IPS DF 6.9 (cell line): ENCODE results near the gene CCDC71L.
"Not testable (repeated sequence)": the region's sequence is repeated elsewhere in the genome, so short reads cannot be mapped to it uniquely, and the experiment has no call there.

ENCODE experiments used
- DNase-seq: peaks from one replicate; pipeline ENCODE4 v3.0.0-alpha.2; 2013; ENCODE audit warnings: low read depth, low spot score
- H3K27ac ChIP-seq: one replicate; pipeline ENCODE4 v1.5.1; 2013; ENCODE audit warnings: low read length, control low read depth
- H3K27me3 ChIP-seq: 2 replicates; pipeline ENCODE4 v1.6.1; 2013; ENCODE audit warnings: mild to moderate bottlenecking, low read length; ENCODE audit not compliant: control insufficient read depth, insufficient read depth
- H3K36me3 ChIP-seq: 2 replicates; pipeline ENCODE4 v1.6.1; 2013; ENCODE audit warnings: low read length; ENCODE audit not compliant: control insufficient read depth, insufficient read depth
- H3K4me1 ChIP-seq: 2 replicates; pipeline ENCODE4 v1.6.1; 2013; ENCODE audit warnings: low read length; ENCODE audit not compliant: control insufficient read depth, insufficient read depth
- H3K4me3 ChIP-seq: 2 replicates; pipeline ENCODE4 v1.5.1; 2013; ENCODE audit warnings: mild to moderate bottlenecking, low read length
- H3K9me3 ChIP-seq: 2 replicates; pipeline ENCODE4 v1.6.1; 2013; ENCODE audit warnings: low read length, inconsistent platforms; ENCODE audit not compliant: control insufficient read depth, insufficient read depth
- WGBS: extraction: QIAGEN DNeasy Blood & Tissue Kit; methylation state at CpG from one replicate; pipeline ENCODE4 v1.1.7; 2013; ENCODE audit warnings: mixed read lengths, missing lambda C conversion rate; ENCODE audit not compliant: insufficient read length, insufficient coverage; 5-methylcytosine and 5-hydroxymethylcytosine counted together

The CCDC71L gene

DNA sequence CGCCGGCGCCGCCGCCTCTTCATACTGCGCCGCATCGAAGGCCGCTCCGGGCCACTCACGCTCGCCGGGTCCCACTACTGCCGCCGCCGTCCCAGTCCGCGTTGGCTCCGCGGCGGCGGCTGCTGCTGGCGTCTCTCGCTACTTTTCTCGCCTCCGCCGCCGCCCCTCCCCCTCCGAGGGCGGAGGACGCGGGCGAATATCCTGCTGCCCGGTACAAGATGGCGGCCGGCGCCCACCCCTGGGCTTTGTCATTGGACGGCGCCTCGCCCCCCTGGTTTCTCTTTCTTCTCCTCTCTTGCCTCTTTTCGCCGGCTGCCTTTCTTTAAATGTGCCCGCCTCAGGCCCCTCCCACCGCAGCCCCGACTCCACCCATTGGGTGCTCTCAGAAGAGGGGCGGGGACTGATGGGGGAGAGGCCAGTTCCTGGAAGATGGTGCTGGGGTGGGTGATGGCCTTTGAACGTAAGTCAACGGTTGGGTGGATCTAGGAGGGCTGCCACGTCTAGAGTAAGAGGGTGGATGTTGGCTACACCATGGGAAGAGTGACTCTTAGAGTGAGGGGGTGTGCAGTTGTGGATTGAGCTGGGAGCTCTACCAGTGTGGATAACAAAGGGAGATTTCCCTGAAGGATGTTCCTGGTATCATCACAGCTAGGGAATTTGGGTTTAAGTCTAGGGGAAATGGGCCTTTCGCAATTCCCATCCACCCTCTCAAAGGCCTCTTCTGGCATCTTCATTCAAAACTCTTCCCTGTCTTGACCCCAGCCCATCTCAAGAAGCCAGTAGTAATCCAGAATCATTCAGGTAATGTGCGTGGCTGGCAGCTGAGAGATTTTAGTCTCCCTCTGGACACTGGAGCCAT lies at the start of gene CCDC71L:
TSS of gene CCDC71L (minus strand) at position 297 of the 859 bp plus-strand sequence. CDS start at position 35, 262 bp downstream.
- no CpG with 5 or more reads among the region's 51 CpGs for WGBS
- no peaks in the 10 kb centered on the region; the same call in 1 of the 2 replicates for H3K4me1 ChIP-seq

DNA sequence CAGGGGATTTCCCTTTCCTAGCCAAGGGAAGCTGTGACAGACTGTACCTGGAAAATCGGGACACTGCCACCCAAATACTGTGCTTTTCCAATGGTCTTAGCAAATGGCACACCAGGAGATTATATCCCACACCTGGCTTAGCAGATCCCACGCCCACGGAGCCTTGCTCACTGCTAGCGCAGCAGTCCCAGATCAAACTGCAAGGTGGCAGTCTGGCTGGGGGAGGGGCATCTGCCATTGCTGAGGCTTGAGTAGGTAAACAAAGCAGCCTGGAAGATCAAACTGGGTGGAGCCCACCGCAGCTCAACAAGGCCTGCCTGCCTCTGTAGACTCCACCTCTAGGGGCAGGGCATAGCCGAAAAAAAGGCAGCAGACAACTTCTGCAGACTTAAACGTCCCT lies 48.6 kb upstream of the CCDC71L start:
- WGBS = no CpG with 5 or more reads among the region's 7 CpGs
- not testable (repeated sequence) for H3K27me3 ChIP-seq, H3K36me3 ChIP-seq, H3K4me1 ChIP-seq, H3K9me3 ChIP-seq, DNase-seq, H3K4me3 ChIP-seq, H3K27ac ChIP-seq

More for the DNA sequence above, at the start of gene CCDC71L:
- Histone ChIP-seq H3K9me3 (no peaks in the 10 kb centered on the region), H3K36me3 (no peaks in the 10 kb centered on the region), H3K4me3 (peak within 1 kb of the TSS; percentile 75; the same call in 1 of the 2 replicates), H3K27me3 (no peaks in the 10 kb centered on the region), H3K27ac (no peak within 1 kb of the TSS)
- DNase-seq = peak; percentile 57

DNA sequence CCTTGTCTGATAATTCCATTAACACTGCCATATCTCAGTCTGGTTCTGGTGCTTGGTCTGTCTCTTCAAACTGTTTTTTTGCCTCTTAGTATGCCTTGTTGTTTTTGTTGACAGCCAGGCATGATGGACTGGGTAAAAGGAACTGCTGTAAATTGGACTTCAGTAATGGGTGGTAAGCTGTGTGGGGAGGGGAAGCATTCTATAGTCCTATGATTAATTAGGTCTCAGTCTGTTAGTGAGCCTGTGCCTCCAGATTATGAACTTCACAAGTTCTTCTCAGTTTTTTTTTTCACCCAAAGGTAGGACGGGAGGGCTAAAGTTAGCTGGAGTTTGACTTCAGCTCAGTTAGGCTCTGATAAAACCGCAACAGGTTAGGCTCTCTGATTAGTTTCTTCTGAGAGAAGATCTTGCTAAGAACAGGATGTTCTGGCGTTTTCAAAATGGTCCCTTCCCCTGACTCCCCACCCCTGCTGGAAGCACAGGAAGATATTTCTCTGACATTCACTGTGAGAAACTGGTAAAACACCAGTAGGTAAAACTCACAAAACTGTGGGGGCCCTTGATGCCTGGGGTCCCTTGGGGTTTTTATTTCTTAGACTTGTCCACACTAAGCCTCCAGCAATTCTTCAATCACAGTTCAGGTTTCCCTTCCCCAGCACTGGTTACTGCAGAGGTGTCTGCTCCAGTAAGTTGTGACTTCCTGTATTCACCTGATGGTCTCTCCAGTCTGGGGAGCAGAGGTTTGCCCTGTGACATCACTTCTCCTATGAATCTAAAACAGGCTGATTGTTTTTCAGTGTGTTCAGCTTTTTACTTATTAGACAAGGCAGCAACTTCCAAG lies 43.3 kb upstream of the CCDC71L start:
- no peaks in the 10 kb centered on the region for H3K4me1 ChIP-seq
- H3K4me3 ChIP-seq = no peak overlapping the region
- H3K27me3 ChIP-seq = no peaks in the 10 kb centered on the region
- no peaks in the 10 kb centered on the region for H3K9me3 ChIP-seq
- H3K27ac ChIP-seq = no peak overlapping the region
- DNase-seq = no peak
- H3K36me3 ChIP-seq = no peaks in the 10 kb centered on the region
- no CpG with 5 or more reads among the region's 3 CpGs for WGBS

DNA sequence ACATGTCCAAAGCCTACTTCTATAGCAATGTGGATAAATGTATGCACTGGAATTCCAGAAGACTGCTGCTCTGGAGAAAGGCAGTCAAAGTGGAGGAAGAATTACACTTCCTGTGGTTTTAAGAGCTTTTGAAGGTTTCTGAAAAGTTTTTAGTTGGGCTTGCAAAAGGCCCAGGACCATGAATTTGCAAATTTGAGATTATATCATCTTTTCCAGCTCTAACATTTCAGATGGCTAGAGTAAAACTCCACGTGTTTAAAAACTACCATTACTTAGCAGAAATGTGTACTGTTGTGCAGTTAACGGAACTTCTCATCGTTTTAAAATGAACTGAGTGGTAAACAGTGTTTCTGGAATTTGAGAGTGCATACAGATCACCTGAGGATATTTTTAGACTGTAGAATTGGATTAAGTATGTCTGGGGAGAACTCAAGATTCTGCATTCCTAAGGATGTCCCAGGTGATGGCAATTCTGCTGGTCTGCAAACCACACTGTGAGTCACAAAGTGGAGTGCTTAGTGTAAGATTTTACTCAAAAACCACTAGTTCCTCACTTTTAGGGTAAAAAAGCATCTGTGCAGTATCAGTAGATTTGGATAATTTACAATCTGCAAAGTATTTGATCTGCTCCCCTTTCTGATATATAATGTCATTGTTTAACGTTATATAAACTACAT lies 32.9 kb upstream of the CCDC71L start:
- Histone ChIP-seq H3K9me3 (no peaks in the 10 kb centered on the region), H3K27ac (no peak overlapping the region), H3K27me3 (no peaks in the 10 kb centered on the region), H3K36me3 (no peaks in the 10 kb centered on the region), H3K4me3 (no peak overlapping the region), H3K4me1 (no peaks in the 10 kb centered on the region)
- no CpG with 5 or more reads among the region's 4 CpGs for WGBS
- DNase-seq = no peak

DNA sequence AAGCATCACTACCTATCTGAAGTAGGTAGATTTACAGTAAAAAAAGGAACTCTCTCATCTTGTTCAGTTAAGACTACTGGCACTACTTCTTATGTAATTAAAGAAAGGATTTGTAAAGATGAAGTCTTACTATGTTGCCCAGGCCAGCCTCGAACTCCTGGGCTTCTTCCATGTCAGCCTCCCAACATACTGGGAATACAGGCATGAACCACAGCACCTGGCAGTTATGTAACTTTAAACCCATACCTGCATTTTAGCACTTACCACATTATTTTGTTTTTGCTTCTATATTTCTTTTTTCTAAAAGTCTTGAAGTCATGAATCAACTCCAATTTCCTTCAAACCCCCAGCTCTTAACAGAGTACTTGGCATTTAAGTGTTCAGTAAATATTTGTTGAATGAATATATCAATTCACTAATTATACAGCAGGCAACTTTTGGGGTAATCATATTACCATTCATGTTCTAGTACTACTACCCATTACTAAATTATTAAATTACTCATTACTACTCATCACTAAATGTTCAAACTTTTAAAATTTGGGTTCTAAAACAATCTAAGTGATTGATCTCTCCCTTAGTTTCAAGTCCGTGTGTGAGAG lies 31.6 kb upstream of the CCDC71L start:
- Histone ChIP-seq H3K4me3 (no peak overlapping the region), H3K36me3 (no peaks in the 10 kb centered on the region), H3K27ac (no peak overlapping the region), H3K27me3 (no peaks in the 10 kb centered on the region), H3K4me1 (no peaks in the 10 kb centered on the region), H3K9me3 (no peaks in the 10 kb centered on the region)
- no peak for DNase-seq
- WGBS = no CpG with 5 or more reads among the region's 2 CpGs

DNA sequence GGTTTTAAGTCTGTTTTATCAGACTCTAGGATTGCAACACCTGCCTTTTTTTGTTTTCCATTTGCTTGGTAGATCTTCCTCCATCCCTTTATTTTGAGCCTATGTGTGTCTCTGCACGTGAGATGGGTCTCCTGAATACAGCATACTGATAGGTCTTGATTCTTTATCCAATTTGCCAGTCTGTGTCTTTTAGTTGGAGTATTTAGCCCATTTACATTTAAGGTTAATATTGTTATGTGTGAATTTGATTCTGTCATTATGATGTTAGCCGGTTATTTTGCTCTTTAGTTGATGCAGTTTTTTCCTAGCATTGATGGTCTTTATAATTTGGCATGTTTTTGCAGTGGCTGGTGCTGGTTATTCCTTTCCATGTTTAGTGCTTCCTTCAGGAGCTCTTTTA lies 27.2 kb upstream of the CCDC71L start:
- H3K36me3 ChIP-seq, H3K4me3 ChIP-seq, DNase-seq, H3K9me3 ChIP-seq, H3K27ac ChIP-seq, H3K4me1 ChIP-seq, H3K27me3 ChIP-seq: not testable (repeated sequence)
- WGBS = no CpG with 5 or more reads among the region's 2 CpGs

DNA sequence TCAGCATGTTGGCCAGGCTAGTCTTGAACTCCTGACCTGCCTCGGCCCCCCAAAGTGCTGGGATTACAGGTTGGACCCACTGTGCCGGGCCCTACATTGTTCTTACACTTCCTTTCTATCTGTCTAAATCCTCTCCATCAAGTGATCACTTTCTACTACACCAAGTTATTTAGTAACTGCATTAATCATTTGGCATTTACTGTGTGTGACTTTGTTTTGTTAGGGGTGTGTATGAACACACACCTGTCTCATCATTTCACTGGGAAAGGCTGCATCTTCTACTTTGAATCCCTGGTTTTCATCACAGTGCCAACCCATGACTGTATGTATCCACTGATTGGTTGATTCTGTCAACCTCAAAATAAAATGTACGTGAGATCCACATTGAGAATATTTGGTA lies 23.0 kb upstream of the CCDC71L start:
- no CpG with 5 or more reads among the region's 3 CpGs for WGBS

DNA sequence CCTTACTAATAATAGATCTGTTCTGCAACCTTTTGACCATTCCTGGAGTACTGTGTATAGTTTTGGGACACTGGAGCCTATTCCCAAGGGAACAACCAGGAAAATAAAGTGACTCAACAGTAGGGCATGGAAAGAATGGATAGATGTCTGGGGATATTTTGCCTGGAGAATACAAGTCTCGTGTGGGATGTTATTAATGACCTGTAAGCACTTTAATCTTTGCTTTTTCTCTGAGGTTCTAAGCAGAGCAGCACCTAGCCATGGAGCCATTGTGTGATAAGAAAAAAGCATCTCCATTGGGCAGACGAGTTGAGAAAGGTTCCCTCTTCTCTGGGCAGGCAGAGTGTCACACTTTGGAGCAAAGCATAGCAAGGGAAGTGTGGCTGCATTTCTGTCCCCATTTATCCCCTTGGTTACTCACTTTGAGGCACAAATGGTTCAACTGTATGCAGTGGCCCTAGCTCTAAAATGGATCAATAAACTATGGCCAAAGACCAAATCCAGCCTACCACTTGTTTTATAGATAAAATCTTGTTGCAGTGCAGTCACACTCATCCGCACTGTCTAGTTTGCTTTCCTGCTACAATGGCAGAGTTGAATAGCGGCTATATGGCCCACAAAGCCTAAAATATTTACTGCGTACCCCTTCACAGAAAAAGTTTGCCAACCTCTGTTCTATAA lies 21.0 kb upstream of the CCDC71L start:
- Histone ChIP-seq H3K4me3 (no peak overlapping the region), H3K9me3 (no peaks in the 10 kb centered on the region), H3K27me3 (no peaks in the 10 kb centered on the region), H3K27ac (no peak overlapping the region), H3K4me1 (no peaks in the 10 kb centered on the region), H3K36me3 (no peaks in the 10 kb centered on the region)
- no peak for DNase-seq
- no CpG with 5 or more reads among the region's 5 CpGs for WGBS

More for the DNA sequence above, 23.0 kb upstream of the CCDC71L start:
- no peak overlapping the region for H3K27ac ChIP-seq
- DNase-seq = no peak
- no peaks in the 10 kb centered on the region for H3K4me1 ChIP-seq
- no peaks in the 10 kb centered on the region for H3K9me3 ChIP-seq
- H3K36me3 ChIP-seq = no peaks in the 10 kb centered on the region
- no peaks in the 10 kb centered on the region for H3K27me3 ChIP-seq
- H3K4me3 ChIP-seq = no peak overlapping the region

DNA sequence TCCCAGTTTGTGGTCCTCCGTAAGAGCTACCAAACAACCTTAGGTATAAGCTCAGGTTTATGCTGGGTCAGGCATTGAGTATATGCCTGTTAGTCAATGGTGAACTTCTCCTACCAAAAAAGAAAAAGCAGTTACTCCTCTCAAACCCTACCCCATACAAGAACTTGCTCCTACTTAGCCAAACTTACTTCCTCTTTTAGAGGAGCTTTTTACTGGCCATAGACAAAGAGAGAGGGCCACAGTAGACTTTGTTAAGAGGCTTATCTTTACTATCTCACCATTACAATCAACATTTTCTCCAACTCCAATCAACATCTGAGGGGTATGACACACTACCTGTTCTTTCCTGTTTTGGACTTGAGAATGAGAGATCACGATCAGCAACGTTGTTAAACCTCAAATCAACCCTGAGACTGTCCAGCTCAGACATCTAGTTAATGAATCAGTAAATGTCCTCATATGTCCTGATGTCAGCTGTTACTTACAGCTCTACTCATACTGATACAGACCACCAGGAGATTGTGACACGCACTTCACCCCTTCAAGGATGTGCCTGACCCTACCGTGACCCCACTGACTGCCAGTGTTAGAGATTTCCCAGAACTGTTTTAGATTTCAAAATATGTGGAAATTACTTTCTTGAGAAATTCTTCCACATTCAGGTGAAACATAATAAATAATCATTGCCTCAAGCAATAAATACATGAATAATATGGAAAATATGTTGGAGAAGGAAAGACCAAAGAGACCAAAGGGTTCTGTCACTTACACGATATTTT lies 18.4 kb upstream of the CCDC71L start:
- H3K36me3 ChIP-seq = no peaks in the 10 kb centered on the region
- H3K27me3 ChIP-seq = no peaks in the 10 kb centered on the region
- WGBS = no CpG with 5 or more reads among the region's 6 CpGs
- no peaks in the 10 kb centered on the region for H3K9me3 ChIP-seq
- no peak overlapping the region for H3K27ac ChIP-seq
- H3K4me1 ChIP-seq = no peaks in the 10 kb centered on the region
- H3K4me3 ChIP-seq = no peak overlapping the region
- DNase-seq = no peak
